Measurements from ENCODE around the gene MUC6.

DNA sequence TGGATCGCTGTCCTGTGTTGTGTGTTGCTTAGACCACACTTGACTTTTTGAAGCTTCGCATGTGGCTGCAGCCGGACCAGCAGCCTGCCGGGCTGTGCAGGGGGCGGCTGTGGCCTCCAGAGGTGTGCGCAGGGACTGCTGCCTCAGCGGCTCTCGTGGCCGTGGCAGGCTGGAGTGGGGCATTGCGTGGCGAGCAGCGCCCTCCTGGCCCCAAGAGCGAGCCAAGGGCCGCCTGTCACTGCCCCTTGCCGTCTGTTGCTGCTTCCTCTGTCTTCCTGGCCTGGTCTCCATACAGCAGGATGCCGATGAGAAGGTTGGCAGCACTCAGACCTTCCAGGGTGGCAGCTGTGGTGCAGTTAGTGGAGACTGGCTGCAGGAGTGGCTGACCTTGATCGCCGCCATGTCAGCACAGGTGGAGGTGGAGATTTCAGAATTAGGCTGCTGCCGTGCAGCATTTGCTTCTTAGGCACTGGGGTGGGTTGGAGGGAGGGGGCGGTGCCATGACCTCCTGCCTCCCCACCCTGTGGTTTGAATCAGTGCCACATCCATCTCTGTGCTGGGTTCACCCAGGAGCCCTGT, 34.0 kb downstream of the MUC6 start:
- TF ChIP-seq EZH2 (IDR thresholded peaks at IDR 0.05; ENCODE audit: insufficient read depth, poor library complexity, severe bottlenecking) = no peak
- no peak for TF ChIP-seq EZH2phosphoT487 (IDR thresholded peaks at IDR 0.05; ENCODE audit: insufficient read depth, low read depth)

Data from GM23248 (cell line).